ENCODE results near the gene RSU1.

RSU1 gene

DNA sequence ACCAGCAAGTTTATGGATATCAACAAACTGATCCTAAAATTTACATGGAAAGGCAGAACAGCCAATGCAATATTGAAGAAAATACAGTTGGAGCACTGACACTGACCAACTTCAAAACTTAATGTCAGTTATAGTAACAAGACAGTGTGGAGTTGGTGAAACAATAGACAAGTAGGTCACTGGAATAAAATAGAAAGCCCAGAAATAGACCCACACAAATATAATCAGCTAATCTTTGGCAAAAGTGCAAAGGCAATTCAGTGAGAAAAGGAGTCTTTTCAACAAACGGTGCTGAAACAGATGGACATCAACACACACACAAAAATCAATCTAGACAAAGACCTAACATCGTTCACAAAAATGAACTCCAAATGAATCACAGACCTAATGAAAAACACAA lies 13.8 kb downstream of the RSU1 start:
- H3K4me3 ChIP-seq (ENCODE audit: low read depth, low read length) = no peak overlapping the region
- DNase-seq (ENCODE audit: low read depth) = no peak
- no peak for TF ChIP-seq CTCF (IDR thresholded peaks at IDR 0.05; ENCODE audit: insufficient read depth, low read depth, low read length, missing control alignments)

GRCh38 chr10:16799621-16800020 lies 17.6 kb downstream of the RSU1 start:
- DNase-seq (ENCODE audit: low read depth) = peak; percentile 78
- TF ChIP-seq CTCF (IDR thresholded peaks at IDR 0.05; ENCODE audit: insufficient read depth, low read depth, low read length, missing control alignments) = no peak
- peak overlapping the region; percentile 44 for H3K4me3 ChIP-seq (ENCODE audit: low read depth, low read length)

DNA sequence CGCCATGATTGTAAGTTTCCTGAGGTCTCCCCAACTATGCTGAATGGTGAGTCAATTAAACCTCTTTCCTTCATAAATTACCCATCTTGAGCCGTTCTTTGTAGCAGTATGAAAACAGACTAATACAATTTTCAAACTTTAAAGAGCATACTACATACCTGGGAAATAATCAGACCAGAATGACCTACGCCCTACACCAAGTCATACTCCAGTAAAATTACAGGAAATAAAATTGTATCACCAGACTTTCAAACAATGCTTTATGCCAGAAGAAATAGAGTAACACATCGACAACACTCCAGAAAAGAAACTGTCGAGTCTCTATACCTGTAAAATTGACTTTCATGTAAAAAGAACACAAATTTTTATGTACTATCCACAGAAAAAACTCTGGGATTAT lies 18.7 kb downstream of the RSU1 start:
- no peak for DNase-seq (ENCODE audit: low read depth)
- no peak overlapping the region for H3K4me3 ChIP-seq (ENCODE audit: low read depth, low read length)
- no peak for TF ChIP-seq CTCF (IDR thresholded peaks at IDR 0.05; ENCODE audit: insufficient read depth, low read depth, low read length, missing control alignments)

GRCh38 chr10:16795410-16796073 lies 21.7 kb downstream of the RSU1 start:
- TF ChIP-seq CTCF (IDR thresholded peaks at IDR 0.05; ENCODE audit: insufficient read depth, low read depth, low read length, missing control alignments) = no peak

DNA sequence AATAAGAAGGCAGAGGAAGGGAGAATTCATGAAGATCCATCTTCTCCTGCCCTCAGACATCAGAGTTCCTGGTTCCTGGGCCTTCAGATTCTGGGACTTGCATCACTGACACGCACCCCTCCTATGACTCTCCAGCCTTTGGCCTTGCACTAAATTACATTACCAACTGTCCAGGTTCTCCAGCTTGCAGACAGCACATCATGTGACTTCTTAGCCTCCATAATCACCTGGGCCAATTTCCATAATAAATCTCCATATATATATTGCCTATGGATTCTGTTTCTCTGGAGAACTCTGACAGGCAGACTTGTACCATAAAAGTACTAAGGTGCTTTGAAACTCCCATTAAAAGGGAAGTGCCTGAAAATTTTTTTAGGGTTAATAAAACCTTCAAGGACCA lies 23.2 kb downstream of the RSU1 start:
- H3K4me3 ChIP-seq (ENCODE audit: low read depth, low read length) = no peak overlapping the region
- TF ChIP-seq CTCF (IDR thresholded peaks at IDR 0.05; ENCODE audit: insufficient read depth, low read depth, low read length, missing control alignments) = no peak
- DNase-seq (ENCODE audit: low read depth) = no peak

More at GRCh38 chr10:16795410-16796073, 21.7 kb downstream of the RSU1 start:
- peak; percentile 36 for DNase-seq (ENCODE audit: low read depth)
- H3K4me3 ChIP-seq (ENCODE audit: low read depth, low read length) = no peak overlapping the region

- H3K4me3 ChIP-seq (ENCODE audit: low read depth, low read length) = no peak overlapping the region
- no peak for DNase-seq (ENCODE audit: low read depth)
- no peak for TF ChIP-seq CTCF (IDR thresholded peaks at IDR 0.05; ENCODE audit: insufficient read depth, low read depth, low read length, missing control alignments)
Observed at GRCh38 chr10:16792675-16793074, 24.5 kb downstream of the RSU1 start.

GRCh38 chr10:16789765-16790164 lies 27.5 kb downstream of the RSU1 start:
- no peak for TF ChIP-seq CTCF (IDR thresholded peaks at IDR 0.05; ENCODE audit: insufficient read depth, low read depth, low read length, missing control alignments)
- H3K4me3 ChIP-seq (ENCODE audit: low read depth, low read length) = no peak overlapping the region
- no peak for DNase-seq (ENCODE audit: low read depth)
